OCI-LY7 (cell line): Measurements from ENCODE around the gene PFKFB3. TPM values are rescaled to one million over a fixed set of nuclear protein-coding genes. Genes with fewer than 3 reads are reported as not detected.

Experiments
- BruUV-seq: library from RNA; stranded (reverse); fragments of 400-500 nt; replicated peaks from 2 replicates; lab custom pipeline; 2021; lab: Mats Ljungman, UMichigan
- CTCF ChIA-PET: fragments of 300-600 bp; sonication (Branson Sonifier 250); formaldehyde crosslinking; loops from one replicate; lab custom pipeline; 2022; ENCODE audit warnings: antibody characterized with exemption; ENCODE audit not compliant: unreplicated experiment; lab: Charles Lee
- POLR2A ChIA-PET: fragments of 300-600 bp; sonication (Branson Sonifier 250); formaldehyde crosslinking; loops from one replicate; lab custom pipeline; 2022; ENCODE audit warnings: antibody characterized with exemption; lab: Charles Lee
- DNase-seq: peaks from one replicate; pipeline ENCODE4 v3.0.0-alpha.2; 2015; ENCODE audit warnings: low spot score
- H2AFZ ChIP-seq: fragments of 200-600 bp; sonication (generic), shearing (Covaris generic); 2 replicates; pipeline ENCODE4 v1.6.1; 2014; ENCODE audit warnings: mild to moderate bottlenecking, antibody characterized with exemption, low read length, moderate library complexity
- H3K27ac ChIP-seq: fragments of 200-600 bp; sonication (generic); 2 replicates; pipeline ENCODE4 v1.5.1; 2014; ENCODE audit warnings: mixed run types, low read depth, mild to moderate bottlenecking, moderate library complexity, low read length, inconsistent platforms; ENCODE audit not compliant: poor library complexity, severe bottlenecking
- H3K36me3 ChIP-seq: fragments of 200-600 bp; sonication (generic); 2 replicates; pipeline ENCODE4 v1.6.1; 2014; ENCODE audit warnings: mild to moderate bottlenecking, antibody characterized with exemption, low read length, moderate library complexity, mixed read lengths; ENCODE audit not compliant: insufficient read depth
- H3K4me1 ChIP-seq: fragments of 200-600 bp; sonication (generic); 2 replicates; pipeline ENCODE4 v1.5.1; 2014; ENCODE audit warnings: mild to moderate bottlenecking, low read length; ENCODE audit not compliant: insufficient read depth, poor library complexity, severe bottlenecking
- H3K4me2 ChIP-seq: fragments of 200-600 bp; sonication (generic); 2 replicates; pipeline ENCODE4 v1.6.1; 2014; ENCODE audit warnings: mild to moderate bottlenecking, low read length
- H3K4me3 ChIP-seq: fragments of 200-600 bp; sonication (generic); 2 replicates; pipeline ENCODE4 v1.5.1; 2014; ENCODE audit warnings: mild to moderate bottlenecking, low read depth, low read length; ENCODE audit not compliant: poor library complexity, severe bottlenecking
- H3K79me2 ChIP-seq: fragments of 200-600 bp; sonication (generic); 2 replicates; pipeline ENCODE4 v1.6.1; 2016; ENCODE audit warnings: low read depth, mild to moderate bottlenecking, low read length, moderate library complexity, mixed read lengths; ENCODE audit not compliant: insufficient read depth
- H3K9me2 ChIP-seq: fragments of 200-600 bp; sonication (generic); 2 replicates; pipeline ENCODE4 v1.6.1; 2016; ENCODE audit warnings: mild to moderate bottlenecking, low read length, mixed read lengths; ENCODE audit not compliant: insufficient read depth
- H3K9me3 ChIP-seq: fragments of 200-600 bp; sonication (generic); 2 replicates; pipeline ENCODE4 v1.6.1; 2014; ENCODE audit warnings: mild to moderate bottlenecking, mixed run types, low read length, mixed read lengths
- H4K20me1 ChIP-seq: fragments of 200-600 bp; sonication (generic); 2 replicates; pipeline ENCODE4 v1.6.1; 2014; ENCODE audit warnings: mild to moderate bottlenecking, antibody characterized with exemption, low read length, moderate library complexity, mixed read lengths; ENCODE audit not compliant: insufficient read depth
- CTCF ChIP-seq: fragments of 200-600 bp; sonication (generic); conservative IDR thresholded peaks from 2 replicates; pipeline ENCODE4 v1.5.1; 2014; ENCODE audit warnings: mild to moderate bottlenecking, antibody characterized with exemption, low read length, moderate library complexity, mixed read lengths
- EZH2phosphoT487 ChIP-seq: fragments of 200-600 bp; sonication (generic); IDR thresholded peaks from 2 replicates; pipeline ENCODE4 v1.6.1; 2018; ENCODE audit warnings: low read depth, borderline replicate concordance, mild to moderate bottlenecking, mixed run types, antibody characterized with exemption, low read length, moderate library complexity, mixed read lengths
- intact Hi-C: fragments of 100-400 bp; cut with micrococcal nuclease; formaldehyde crosslinking; loops from one replicate; pipeline ENCODE4 v1.10.0; 2022; ENCODE audit not compliant: unreplicated experiment
- total RNA-seq, 2 experiments: library from RNA; depleted of rRNA in 1 of 2; stranded (reverse); fragments of >200 nt in 1 of 2; shearing (Covaris generic) in 1 of 2; gene quantifications; 2 replicates each; pipeline ENCODE4 v1.2.3, GENCODE V29; 2014 to 2022

The PFKFB3 gene
- total RNA-seq, 2 experiments from 2014 or later, result 33.7 to 50.7 TPM

GRCh38 chr10:6297522-6297921, 94.8 kb downstream of the PFKFB3 start:
- H3K79me2 ChIP-seq, result no peaks in the 10 kb centered on the region
- peaks cover 7% of the 10 kb centered on the region for H3K9me3 ChIP-seq
- H3K4me1 ChIP-seq, result peaks cover 62% of the 10 kb centered on the region
- H2AFZ ChIP-seq, result no peak overlapping the region
- H3K27ac ChIP-seq, result peak overlapping the region; percentile 9
- BruUV-seq, result no TSS peak
- no peaks in the 10 kb centered on the region for H3K9me2 ChIP-seq
- DNase-seq, result no peak
- ChIA-PET POLR2A (interaction anchor here (1.2 kb wide), 1 partner anchor 54 kb away, joined by 3 read pairs; no protein-coding TSS in a partner anchor), CTCF (interaction anchor here (1.1 kb wide), 1 partner anchor 31 kb away, joined by 3 read pairs; no protein-coding TSS in a partner anchor)
- TF ChIP-seq EZH2phosphoT487, result no peak
- TF ChIP-seq CTCF, result no peak
- no peaks in the 10 kb centered on the region for H4K20me1 ChIP-seq
- H3K4me3 ChIP-seq, result no peak overlapping the region
- H3K4me2 ChIP-seq, result no peak overlapping the region
- H3K36me3 ChIP-seq, result no peaks in the 10 kb centered on the region; the same call in 1 of the 2 replicates
- intact Hi-C loops, result loop anchor here (5.0 kb wide), 1 partner anchor 105 kb away; no protein-coding TSS in a partner anchor

- Histone ChIP-seq H2AFZ (no peak overlapping the region), H3K79me2 (no peaks in the 10 kb centered on the region), H3K4me3 (no peak overlapping the region), H3K4me1 (peaks cover 66% of the 10 kb centered on the region), H3K9me3 (peaks cover 7% of the 10 kb centered on the region), H4K20me1 (no peaks in the 10 kb centered on the region), H3K9me2 (no peaks in the 10 kb centered on the region), H3K27ac (peak overlapping the region; percentile 9), H3K36me3 (no peaks in the 10 kb centered on the region; the same call in 1 of the 2 replicates), H3K4me2 (no peak overlapping the region)
- no peak for DNase-seq
- intact Hi-C loops, result loop anchor here (5.0 kb wide), 1 partner anchor 104 kb away; no protein-coding TSS in a partner anchor
- no TSS peak for BruUV-seq
- no peak for TF ChIP-seq EZH2phosphoT487
- TF ChIP-seq CTCF, result no peak
- ChIA-PET CTCF (interaction anchor here (1.1 kb wide), 1 partner anchor 30 kb away, joined by 3 read pairs; no protein-coding TSS in a partner anchor), POLR2A (interaction anchor here (0.6 to 1.2 kb wide), 4 partner anchors 16 to 97 kb away, joined by 3 to 5 read pairs (median 3); no protein-coding TSS in a partner anchor)
Measured at GRCh38 chr10:6297951-6298381, 95.2 kb downstream of the PFKFB3 start.

- DNase-seq, result no peak
- peaks cover 71% of the 10 kb centered on the region for H3K4me1 ChIP-seq
- H2AFZ ChIP-seq, result no peak overlapping the region
- no TSS peak for BruUV-seq
- ChIA-PET CTCF (interaction anchor here (1.1 kb wide), 1 partner anchor 30 kb away, joined by 3 read pairs; no protein-coding TSS in a partner anchor), POLR2A (interaction anchor here (0.6 to 4.3 kb wide), 5 partner anchors 17 to 97 kb away, joined by 3 to 46 read pairs (median 3); no protein-coding TSS in a partner anchor)
- H3K79me2 ChIP-seq, result no peaks in the 10 kb centered on the region
- peaks cover 7% of the 10 kb centered on the region for H3K9me3 ChIP-seq
- H4K20me1 ChIP-seq, result no peaks in the 10 kb centered on the region
- H3K36me3 ChIP-seq, result no peaks in the 10 kb centered on the region; the same call in 1 of the 2 replicates
- no peak overlapping the region for H3K4me2 ChIP-seq
- H3K4me3 ChIP-seq, result no peak overlapping the region
- H3K9me2 ChIP-seq, result no peaks in the 10 kb centered on the region
- no peak overlapping the region for H3K27ac ChIP-seq
- intact Hi-C loops, result loop anchor here (5.0 kb wide), 1 partner anchor 104 kb away; no protein-coding TSS in a partner anchor
- TF ChIP-seq CTCF (no peak), EZH2phosphoT487 (no peak)
Measured at GRCh38 chr10:6298428-6298827, 95.7 kb downstream of the PFKFB3 start.
